Measurements from ENCODE around the gene OLFML1.
A peak's percentile ranks its signal among the peaks of the same experiment; 100 is the strongest.

The OLFML1 gene

DNA sequence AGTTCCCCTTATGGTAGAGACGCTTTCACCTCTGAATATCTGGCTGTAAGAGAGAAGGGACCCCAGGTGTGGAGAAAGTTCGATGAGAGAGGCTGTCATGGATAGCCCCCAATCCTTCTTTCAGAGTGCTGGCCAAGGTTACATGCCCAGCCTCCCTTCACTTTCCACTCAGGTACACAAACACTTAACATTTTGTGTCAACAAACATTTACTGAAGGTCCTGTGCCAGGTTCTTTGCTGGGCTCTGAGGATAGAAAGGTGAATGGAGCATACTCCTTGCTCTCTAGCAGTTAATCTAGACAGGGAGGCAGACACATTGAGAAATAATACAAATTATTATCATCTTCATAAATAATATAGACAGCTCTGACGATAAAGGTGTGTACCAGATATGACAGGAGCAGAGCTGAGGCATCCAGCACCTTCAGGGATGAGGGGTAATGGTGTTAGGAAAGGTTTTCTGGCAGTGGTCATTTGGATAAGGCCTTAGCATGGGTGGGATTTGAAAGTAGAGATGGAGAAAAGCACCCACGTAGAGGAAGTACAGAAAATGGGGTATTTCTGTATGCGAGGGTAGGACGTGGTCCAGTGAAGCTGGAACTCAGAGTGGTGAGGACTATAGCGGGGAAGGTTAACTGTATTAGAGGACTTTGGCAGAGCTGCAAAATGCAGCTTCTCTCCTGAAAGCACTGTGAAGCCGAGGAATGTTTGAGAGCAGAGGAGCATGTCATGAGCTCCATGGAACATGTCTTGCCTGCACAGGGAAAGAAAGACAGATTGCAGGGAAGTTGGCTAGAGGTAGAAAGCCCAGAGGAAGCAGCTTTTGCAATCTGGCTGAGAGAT lies 48.1 kb downstream of the OLFML1 start:
- DNase-seq: no peak

DNA sequence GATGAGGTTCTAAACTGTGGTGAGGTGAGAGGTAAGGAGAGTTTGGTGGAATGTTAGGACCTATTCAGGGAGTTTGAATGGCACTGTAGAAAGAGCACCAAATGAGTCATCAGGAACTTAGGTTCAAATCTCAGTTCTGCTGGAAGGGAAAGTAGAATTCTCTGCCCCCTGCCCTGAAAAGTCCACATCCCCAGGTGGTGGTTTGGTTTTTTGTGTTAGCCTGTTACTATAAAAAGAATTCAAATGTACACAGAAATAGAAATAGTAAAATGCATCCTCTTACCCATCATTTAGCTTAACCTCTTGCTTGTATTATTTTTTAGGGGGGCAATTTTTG lies 48.7 kb downstream of the OLFML1 start:
- DNase-seq: no peak

DNA sequence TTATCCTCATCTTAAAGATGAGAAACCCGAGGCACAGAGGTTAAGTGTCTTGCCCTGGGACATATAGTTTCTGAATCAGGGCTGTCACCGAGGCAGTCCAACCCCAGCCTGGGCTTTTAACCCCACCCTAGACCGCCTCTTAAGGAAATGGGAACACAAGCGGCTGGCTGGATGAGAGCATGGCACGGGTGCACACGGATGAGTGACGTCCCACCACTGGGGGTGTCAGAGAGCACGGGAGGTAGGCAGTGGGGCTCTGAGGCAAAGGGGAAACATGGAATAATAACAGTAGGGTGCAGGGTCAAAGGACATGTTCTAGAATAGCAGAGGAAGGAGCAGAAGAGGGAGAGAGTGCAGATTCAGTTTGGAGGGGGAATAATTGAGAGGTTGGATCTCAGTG lies 50.8 kb downstream of the OLFML1 start:
- DNase-seq: no peak

DNA sequence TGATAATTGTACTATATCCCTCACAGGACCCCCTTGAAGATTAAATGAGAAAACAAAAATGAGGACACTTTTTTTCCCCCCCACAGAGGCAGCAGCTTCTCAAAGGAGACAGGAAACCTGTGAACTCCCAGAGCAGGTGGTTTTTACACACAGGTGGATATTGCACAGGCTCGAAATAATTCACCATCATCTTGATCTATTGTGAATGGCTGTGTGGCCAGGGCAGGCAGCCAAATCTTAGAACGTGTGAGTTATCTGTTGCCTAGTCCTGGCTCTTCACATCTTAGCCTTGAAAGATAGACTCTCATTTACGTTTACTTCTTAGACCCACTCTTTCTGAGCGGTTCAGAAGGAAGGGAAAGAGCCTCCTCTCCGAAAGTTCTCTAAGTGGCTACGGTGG lies 52.0 kb downstream of the OLFML1 start:
- DNase-seq: no peak

DNA sequence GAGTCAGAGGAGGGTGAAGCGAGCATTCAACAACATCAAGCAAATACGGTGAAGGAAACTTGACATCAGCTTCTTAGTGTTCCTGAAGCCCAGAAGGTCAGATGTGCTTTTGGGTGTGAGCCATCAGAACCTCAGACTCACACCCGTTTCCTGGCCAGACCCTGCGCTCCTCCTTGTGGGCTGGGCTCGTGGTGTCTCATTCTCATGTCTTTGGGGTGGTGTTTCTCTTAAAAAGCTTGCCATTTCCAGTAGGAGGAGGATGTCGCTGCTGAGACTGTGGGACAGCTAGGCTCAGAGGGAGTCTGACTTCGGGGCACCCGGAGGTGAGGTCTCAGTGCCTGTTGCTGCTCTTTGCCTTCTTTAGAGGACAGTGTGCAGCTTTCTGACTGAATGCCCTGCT lies 52.7 kb downstream of the OLFML1 start:
- DNase-seq: no peak

DNA sequence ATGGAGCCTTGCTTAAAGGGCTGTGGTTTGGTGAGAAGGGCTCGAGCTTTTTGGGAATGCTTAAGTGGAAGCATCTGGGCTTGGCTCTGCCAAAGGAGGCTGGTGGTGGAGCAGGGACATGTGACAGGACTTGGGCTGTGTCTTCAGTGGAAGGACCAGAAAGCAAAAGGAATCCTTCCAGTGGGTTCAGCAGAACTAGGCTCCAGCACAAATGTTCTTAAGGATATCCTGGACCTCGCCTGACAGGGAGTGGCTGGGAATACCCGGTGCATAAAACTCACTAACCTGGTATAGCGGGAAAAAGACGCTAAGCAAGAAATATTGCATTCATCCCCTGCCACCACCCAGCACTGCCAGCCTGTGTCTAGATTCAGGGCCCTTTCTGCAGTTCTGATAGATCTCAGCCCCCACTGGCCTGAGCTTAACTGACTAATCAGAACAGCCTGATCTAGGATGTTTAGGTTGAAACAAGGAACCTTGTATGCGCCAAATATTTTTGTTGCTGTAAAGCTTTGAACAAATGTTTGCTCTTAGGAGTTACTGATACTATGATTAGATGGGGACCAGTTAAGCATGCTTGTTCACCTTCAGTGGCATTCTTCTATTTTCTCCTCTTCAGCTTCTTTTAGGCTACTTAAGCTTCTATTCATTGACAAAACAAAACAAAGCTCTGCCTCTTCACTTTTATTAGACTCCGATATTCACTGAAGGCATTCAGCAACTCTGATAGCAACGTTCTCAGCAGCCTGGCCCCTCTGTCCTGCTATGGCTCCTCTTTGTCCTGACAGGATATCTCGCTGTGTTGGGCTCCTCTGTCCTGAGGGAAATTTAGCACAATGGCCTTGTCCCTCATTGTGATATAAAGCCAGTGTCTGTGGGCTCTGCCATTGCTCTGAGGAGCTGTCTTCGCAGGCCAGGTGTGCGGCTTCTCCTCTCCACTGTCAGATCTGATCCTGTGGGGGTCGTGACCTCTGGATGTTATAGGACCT lies 53.5 kb downstream of the OLFML1 start:
- DNase-seq: no peak

DNA sequence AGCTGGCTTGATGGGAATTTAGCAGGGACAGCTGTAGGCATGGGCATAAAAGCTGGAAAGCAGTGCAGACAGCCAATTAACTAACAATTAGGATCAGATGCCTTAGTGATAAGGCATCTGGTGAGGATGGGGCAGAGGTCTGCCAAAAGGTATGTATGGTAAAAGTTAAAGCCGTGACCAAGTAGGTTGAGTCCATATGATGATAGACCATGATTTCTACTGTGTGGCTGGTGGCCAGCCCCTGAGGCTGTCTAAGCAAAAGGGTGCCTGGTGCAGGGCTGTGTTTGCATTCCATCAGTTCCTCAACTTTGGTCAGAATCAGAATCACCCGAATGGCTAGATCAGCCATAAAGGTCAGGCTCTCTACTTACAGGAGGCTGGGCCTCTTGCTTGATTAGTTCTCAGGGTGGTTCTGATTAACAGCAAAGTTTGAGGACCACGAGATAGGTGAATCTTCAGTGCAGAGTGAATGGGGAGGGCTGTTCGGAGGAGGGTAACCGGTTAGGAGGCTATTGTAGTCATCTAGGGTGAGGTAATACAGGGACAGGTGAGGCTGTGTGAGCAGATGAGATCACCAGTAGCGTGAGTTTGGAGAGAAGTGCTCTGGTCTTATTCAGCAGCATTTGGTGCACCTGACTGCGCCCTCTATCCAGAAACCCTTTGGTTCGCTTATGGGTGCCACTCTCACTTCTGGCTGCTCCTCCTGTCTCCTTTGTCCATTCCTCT lies 55.7 kb downstream of the OLFML1 start:
- DNase-seq: no peak

DNA sequence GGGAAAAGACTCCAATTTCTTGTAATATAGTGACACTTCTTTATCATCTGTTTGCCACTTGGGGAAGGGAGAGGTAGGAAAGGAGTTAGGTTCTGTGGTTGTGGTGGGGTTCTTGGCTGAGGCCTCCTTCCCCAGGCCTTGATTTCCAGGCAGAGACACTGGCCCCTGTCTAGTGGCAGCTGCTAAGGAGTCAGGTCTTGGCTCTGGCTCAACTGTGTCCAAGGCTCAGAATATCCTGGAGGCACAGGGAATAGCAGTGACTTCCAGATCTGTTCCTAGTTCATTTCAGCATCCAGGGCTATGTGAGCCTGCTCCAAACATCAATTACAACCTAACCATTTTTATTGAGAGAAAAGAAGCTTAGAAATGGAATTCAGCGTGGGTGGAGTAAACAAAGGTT lies 58.0 kb downstream of the OLFML1 start:
- DNase-seq: no peak

DNA sequence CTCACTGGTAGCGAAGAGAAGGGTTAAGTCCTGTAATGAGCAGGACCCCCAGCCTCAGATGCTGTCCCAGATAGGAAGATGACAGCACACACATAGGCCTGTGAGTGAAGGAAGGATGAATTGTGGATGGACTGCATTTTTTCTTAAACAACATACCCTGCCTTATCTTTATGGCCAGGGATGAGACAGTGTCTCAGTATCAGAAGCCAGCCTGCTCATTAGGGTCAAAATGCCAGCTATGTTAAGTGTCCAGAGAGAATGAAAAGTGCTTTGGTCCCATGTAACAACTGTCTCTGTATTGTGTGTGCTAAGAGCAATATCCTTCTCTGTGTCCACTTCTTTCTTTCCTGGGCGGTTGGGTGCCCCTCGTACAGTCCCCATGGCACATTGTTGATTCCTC lies 58.7 kb downstream of the OLFML1 start:
- no peak for DNase-seq

DNA sequence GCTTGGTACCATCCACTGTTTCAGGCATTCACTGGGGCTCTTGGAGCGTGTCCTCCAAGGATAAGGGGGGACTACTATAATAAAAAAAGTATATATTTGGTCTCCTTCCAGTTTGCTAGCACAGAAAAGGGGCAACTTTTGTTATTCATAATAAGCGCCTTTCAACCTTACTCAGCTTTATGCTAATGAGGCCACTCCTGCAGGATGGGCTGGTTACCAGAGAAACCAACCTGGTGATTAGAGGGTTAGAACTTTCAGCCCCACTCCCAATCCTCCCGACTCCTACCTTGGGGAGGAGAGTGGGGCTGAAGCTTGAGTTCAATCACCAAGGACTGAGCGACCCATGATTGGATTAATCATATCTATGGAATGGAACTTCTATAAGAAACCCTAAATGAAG lies 60.3 kb downstream of the OLFML1 start:
- DNase-seq: no peak

DNA sequence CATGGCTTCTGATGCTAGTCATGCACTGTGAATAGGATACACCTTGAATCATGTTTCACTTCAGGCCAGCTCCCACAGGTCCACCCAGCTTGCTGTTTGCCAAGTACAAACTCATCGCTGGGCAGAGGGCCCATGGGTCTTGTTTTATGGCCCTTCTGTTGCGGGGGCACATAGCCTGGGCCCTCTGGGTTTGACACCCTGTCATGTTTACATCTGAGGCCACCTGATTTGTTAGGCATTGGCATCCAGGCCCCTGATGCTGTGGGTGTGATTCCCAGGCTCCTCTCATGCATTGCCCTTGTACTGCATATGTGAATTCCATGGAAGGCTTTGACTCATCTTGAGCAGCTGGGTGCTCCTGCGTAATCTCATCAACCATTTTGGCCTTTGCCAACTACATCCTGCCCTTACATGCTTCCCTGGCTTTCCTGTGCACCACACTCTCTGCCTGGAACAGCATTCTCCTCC lies 61.1 kb downstream of the OLFML1 start:
- no peak for DNase-seq

DNA sequence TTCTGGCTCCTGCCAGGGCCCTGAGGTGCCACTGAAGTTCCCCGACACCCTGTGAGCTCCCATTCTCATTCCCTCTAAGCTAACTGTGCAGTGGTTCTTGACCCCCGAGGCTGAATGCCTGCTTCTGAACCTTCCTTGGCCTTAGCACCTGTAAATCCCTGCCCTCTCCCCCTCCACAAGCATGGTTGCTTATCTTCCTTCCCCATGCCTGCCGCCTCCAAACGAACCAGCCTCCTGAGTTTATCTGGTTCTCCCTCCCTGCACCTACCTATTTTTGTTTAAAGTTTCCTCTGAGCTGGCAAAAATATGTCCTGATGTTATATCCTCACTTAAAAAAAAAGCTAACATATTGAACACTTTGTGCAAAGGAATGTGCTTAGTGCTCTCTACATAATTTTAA lies 62.4 kb downstream of the OLFML1 start:
- DNase-seq: no peak

DNA sequence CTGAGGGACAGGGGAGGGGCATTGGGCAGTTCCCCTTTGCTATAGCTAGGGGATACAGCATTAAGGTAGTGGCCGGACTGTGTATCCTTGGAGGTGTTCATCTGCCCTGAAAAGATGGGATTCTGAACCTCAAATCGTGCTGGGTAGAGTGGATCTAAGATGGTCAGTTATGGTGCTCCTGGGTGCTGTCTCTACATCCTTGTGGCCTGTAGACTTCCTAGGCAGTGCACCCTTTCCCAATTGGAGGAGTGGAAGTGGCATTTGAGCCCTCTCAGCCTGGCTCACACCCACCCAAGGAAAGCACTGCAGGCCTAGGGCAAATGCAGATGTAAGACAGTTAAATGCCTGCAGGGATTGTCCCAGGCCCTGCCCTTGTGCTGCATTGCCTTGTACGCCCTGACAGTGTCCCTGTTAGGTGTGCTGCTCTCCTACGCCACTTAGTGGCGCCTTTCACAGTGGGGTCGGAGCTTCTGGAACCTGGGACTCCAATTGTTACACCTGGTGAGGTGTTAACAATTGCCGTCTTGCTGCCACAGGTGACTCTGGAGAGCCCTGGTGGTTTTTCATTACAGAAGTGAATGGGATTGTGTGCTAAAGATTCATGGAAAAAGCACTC lies 63.5 kb downstream of the OLFML1 start:
- peak in 1 of 2 donors; percentile 30 for DNase-seq

DNA sequence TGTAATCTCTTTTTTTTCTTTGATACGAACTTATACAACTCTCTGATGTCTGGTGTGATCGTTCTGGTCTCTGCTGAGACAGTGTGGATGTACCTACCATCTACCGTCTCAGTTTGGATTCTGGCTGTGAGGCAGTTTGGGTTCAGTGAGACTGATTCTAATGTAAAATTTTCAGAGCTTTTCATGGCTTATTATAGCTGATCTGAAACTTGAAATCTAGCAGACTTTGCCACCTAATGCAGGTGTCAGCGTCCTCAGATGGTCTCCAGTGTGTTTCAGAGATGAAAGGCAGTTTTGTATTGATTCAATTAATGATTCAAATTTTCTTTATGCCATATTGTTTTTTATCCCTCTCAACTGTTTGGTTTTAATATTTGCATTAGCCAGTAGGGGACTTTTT lies 64.4 kb downstream of the OLFML1 start:
- no peak for DNase-seq

DNA sequence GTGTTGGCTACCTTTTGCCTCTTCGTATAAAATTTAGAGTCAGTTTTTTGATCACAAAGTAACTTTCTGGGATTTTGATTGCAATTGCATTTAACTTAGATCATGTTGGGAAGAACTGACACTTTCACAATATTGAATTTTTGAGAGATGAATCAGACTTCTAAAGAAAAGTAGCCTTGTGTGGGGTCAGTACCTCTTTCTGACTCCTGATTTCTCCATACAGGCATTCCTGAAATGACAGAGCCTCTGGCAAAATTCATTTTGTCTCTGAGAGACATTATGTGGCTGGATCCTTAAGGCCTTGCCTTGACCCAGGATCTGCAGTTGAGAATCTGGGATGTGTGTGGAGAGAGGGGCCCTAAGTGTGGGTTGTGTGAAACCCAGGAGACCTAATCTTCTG lies 66.3 kb downstream of the OLFML1 start:
- DNase-seq: no peak

DNA sequence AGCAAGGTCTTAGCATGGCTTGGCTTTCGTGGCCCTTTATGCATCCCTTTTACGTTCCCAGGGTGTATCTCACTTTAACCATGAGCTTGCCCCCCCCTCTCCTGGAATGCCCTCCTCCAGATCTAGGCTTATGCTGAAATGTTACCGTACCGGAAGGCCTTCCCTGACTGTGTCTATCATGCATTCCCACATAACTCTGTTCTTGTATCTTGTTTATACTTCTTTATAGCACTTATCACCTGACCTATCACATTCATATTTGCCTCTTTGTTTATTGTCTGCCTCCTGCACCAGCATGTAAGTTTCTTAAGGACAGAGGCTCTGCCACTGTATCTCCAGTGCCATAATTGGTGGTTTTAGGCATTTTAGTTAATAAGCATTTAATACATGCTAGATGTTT lies 67.4 kb downstream of the OLFML1 start:
- no peak for DNase-seq

DNA sequence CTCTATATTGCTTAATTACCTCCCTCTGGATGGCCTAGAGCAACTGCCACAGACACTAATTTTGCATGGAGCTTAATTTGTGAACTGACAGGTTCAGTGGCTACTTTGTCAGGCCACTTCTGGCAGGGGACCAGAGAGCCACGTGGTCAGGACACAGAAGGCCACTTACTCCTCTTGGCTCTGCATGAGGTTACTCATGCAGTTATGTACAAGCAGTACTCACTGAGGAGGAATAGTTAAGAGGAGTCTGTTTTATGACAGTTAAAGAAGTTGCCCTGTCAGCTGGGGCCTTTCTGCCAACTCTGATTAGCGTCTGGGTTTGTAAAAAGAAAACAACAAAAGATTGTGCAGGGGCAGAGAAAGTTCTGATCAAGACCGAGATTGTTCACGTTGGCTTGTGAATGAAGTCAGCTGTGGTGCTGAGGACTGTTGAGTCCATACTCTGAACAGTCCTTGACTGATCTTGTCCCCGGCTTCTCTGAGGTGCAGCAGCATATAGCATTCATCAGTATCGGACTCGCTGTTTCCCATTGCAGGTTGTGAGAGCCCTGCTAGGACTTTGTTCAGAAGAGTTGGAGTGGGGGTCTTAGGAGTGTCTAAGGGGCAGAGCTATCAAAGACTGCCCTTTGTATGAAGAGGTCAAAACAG lies 69.9 kb downstream of the OLFML1 start:
- no peak for DNase-seq

DNA sequence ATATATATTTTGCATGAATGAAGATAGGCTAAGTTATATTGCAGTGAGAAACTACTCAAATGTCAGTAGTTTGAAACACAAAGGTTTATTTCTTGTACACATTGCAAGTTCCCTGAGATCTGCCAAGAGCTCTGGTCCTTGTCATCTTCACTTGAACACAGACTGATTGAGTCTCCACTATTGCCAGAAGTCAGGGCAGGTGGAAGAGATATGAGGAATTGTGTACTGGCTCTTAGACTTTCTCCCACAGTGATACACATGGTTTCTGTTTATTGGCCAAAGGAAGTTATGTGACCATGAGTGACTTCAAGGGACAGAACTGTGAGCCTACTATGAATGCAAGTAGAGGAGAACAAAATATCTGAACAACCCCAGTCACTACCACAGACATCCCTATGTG lies 72.7 kb downstream of the OLFML1 start:
- DNase-seq: no peak

DNA sequence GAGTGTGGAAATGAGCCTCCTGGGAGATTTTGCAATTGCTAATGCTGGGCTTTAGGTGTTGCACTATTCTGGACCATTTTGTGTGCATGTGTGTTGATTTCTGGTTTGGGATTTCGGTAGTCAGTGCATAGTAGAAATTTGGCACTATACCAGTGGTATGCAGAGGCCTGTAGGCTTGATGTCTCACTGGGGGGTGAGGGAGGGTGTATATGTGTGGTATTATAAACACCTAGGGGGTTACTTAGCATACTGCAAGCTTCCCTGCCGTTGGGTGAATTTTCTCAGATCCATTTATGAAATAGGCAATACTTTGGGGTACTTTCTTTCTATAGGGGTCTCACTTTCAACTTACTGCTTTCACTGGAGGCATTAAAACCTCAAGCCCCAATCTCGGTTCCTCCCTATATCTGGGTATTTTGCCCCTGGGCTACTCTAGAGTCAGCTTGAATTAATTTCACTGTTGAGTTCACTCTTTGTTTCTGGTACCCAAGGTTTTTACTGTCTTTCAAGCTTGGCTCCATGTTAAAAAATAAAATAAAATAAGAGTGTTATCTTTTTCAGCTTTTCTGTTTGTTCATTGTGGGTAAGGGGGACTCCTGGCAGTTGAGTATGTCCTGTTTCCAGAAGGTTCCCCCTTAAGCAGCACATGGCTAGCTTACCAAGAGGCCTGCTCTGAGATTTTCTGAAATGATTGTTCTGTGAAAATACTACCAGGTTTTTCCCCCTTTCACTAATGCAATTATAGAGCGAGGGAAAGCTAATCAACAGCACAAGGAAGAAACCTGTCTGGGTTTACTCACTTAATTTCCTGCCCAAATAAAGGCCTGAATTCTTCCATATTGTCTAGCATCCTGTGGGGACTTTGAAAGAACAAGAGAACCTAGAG lies 74.3 kb downstream of the OLFML1 start:
- DNase-seq: no peak
